B cell (primary cell): ENCODE results near the gene SPPL2C.

Source experiments
- CTCF ChIP-seq: fragments of 200-600 bp; IDR thresholded peaks from one replicate; pipeline ENCODE4 v1.8.0; 2022; ENCODE audit warnings: antibody characterized with exemption, mild to moderate bottlenecking
- EZH2 ChIP-seq: IDR thresholded peaks from 2 replicates; pipeline ENCODE4 v1.6.1; 2012; ENCODE audit warnings: borderline replicate concordance, low read depth, mild to moderate bottlenecking, moderate library complexity, low read length; ENCODE audit not compliant: insufficient read depth, poor library complexity, severe bottlenecking

- TF ChIP-seq CTCF (no peak), EZH2 (no peak)
Observed at GRCh38 chr17:45870342-45870974, 25.8 kb downstream of the SPPL2C start.
